GM12878 (cell line): ENCODE results near the gene AGTPBP1.

Experiments used
- BCL11A ChIP-seq: IDR thresholded peaks from 2 replicates; pipeline ENCODE4 v1.6.1; 2011; ENCODE audit warnings: low read depth, low read length
- BRCA1 ChIP-seq: IDR thresholded peaks from 2 replicates; pipeline ENCODE4 v1.6.1; 2011; ENCODE audit warnings: low read depth, low read length, improper control_type of control experiment
- RAD21 ChIP-seq: IDR thresholded peaks from 2 replicates; pipeline ENCODE4 v1.6.1; 2011; ENCODE audit warnings: mild to moderate bottlenecking, low read depth, low read length, moderate library complexity; ENCODE audit not compliant: insufficient read depth

DNA sequence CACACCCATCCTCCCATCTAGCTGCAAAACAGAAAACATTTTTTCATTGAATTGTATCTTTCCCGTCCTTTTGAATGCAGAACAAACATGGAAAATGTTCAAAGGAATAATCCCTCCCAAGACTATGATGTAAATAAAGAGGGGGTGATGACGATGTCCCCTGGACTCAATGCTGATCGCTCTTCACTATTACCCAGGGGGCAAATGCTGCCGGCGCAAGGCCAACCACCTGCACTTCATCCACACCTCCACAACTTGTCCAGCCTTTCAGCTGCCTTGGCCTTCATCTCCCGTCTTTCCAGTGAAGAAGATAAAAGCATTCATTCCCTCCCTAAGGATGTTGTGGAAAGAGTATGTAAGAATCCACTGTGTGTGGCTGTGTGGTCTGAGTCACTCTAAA is 240.3 kb downstream of the AGTPBP1 start:
- no peak for TF ChIP-seq RAD21
- TF ChIP-seq BRCA1 = no peak
- no peak for TF ChIP-seq BCL11A
